ENCODE data around the gene ASIP.
A peak's percentile ranks its signal among the peaks of the same experiment; 100 is the strongest.

ASIP gene

GRCh38 chr20:34299556-34300255 lies 58.5 kb downstream of the ASIP start:
- in situ Hi-C loops (cut with HindIII; ENCODE audit: low pct_unique_long_range_greater_than_20kb, low sequenced_read_pairs): no loop called here
- no peak for DNase-seq (ENCODE audit: low read depth in 1 of 2, low spot score in 1 of 2)
- TF ChIP-seq JUND (IDR thresholded peaks at IDR 0.05; ENCODE audit: low read depth): no peak

GRCh38 chr20:34300256-34300806 lies 59.1 kb downstream of the ASIP start:
- peak in 1 of 2 experiments; percentile 47 for DNase-seq (ENCODE audit: low read depth in 1 of 2, low spot score in 1 of 2)
- in situ Hi-C loops (cut with HindIII; ENCODE audit: low pct_unique_long_range_greater_than_20kb, low sequenced_read_pairs): no loop called here
- no peak for TF ChIP-seq JUND (IDR thresholded peaks at IDR 0.05; ENCODE audit: low read depth)

- TF ChIP-seq JUND (IDR thresholded peaks at IDR 0.05; ENCODE audit: low read depth): no peak
- DNase-seq (ENCODE audit: low read depth in 1 of 2, low spot score in 1 of 2): no peak
- in situ Hi-C loops (cut with HindIII; ENCODE audit: low pct_unique_long_range_greater_than_20kb, low sequenced_read_pairs): no loop called here
These were observed 59.8 kb downstream of the ASIP start for GRCh38 chr20:34300809-34301586.

GRCh38 chr20:34301587-34302311 lies 60.5 kb downstream of the ASIP start:
- DNase-seq (ENCODE audit: low read depth in 1 of 2, low spot score in 1 of 2): no peak
- in situ Hi-C loops (cut with HindIII; ENCODE audit: low pct_unique_long_range_greater_than_20kb, low sequenced_read_pairs): no loop called here
- no peak for TF ChIP-seq JUND (IDR thresholded peaks at IDR 0.05; ENCODE audit: low read depth)

- DNase-seq (ENCODE audit: low read depth in 1 of 2, low spot score in 1 of 2): peak in 1 of 2 experiments; percentile 40
- in situ Hi-C loops (cut with HindIII; ENCODE audit: low pct_unique_long_range_greater_than_20kb, low sequenced_read_pairs): no loop called here
- no peak for TF ChIP-seq JUND (IDR thresholded peaks at IDR 0.05; ENCODE audit: low read depth)
These were observed 61.1 kb downstream of the ASIP start for GRCh38 chr20:34302312-34302722.

GRCh38 chr20:34302723-34303533 lies 61.7 kb downstream of the ASIP start, which contains the start of gene AHCY:
TSS of gene AHCY (minus strand) at chr20:34303355. CDS start at chr20:34303270, 85 bp downstream.
- TF ChIP-seq JUND (IDR thresholded peaks at IDR 0.05; ENCODE audit: low read depth): no peak; the same call in 1 of the 2 replicates
- DNase-seq (ENCODE audit: low read depth in 1 of 2, low spot score in 1 of 2): peak; percentile 95 to 99
- in situ Hi-C loops (cut with HindIII; ENCODE audit: low pct_unique_long_range_greater_than_20kb, low sequenced_read_pairs): no loop called here

- no peak for TF ChIP-seq JUND (IDR thresholded peaks at IDR 0.05; ENCODE audit: low read depth)
- no peak for DNase-seq (ENCODE audit: low read depth in 1 of 2, low spot score in 1 of 2)
- in situ Hi-C loops (cut with HindIII; ENCODE audit: low pct_unique_long_range_greater_than_20kb, low sequenced_read_pairs): no loop called here
These were observed 64.4 kb downstream of the ASIP start for GRCh38 chr20:34305333-34306230.

- DNase-seq (ENCODE audit: low read depth in 1 of 2, low spot score in 1 of 2): no peak
- TF ChIP-seq JUND (IDR thresholded peaks at IDR 0.05; ENCODE audit: low read depth): no peak
- in situ Hi-C loops (cut with HindIII; ENCODE audit: low pct_unique_long_range_greater_than_20kb, low sequenced_read_pairs): no loop called here
These were observed 68.5 kb downstream of the ASIP start for GRCh38 chr20:34309691-34310090.

GRCh38 chr20:34310481-34311117 lies 69.4 kb downstream of the ASIP start:
- no peak for TF ChIP-seq JUND (IDR thresholded peaks at IDR 0.05; ENCODE audit: low read depth)
- peak in 1 of 2 experiments; percentile 61 for DNase-seq (ENCODE audit: low read depth in 1 of 2, low spot score in 1 of 2)
- in situ Hi-C loops (cut with HindIII; ENCODE audit: low pct_unique_long_range_greater_than_20kb, low sequenced_read_pairs): no loop called here

All from T47D (cell line).